ENCODE data around the gene IFT122.
"Not testable (repeated sequence)": the region's sequence is repeated elsewhere in the genome, so short reads cannot be mapped to it uniquely, and the experiment has no call there.

IFT122 gene

DNA sequence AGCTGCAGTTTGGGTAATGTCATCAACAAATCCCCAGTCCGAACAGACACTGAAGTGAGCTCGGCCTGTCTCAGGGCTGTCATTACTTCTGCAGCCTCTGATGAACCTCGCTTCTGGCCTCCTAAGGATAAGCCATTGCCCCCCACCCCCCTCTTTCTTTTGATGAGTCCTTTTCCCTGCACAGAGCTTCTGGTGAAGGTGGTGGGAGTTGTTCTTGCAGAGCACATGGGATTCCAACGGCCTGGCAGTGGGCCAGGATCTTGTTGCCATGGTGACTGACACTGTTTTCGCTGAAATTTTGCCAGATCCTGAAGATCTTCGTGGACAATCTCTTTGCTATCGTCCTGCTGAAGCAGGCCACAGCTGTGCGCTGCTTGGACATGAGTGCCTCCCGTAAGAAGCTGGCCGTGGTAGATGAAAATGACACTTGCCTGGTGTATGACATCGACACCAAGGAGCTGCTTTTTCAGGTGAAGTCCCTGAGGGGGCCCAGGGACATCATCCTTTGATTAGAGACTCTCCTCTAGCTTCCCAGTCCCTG is 41.3 kb downstream of the IFT122 start:
- not testable (repeated sequence) for DNase-seq

GRCh38 chr3:129481766-129482332 is 41.8 kb downstream of the IFT122 start:
- peak; percentile 50 for DNase-seq

DNA sequence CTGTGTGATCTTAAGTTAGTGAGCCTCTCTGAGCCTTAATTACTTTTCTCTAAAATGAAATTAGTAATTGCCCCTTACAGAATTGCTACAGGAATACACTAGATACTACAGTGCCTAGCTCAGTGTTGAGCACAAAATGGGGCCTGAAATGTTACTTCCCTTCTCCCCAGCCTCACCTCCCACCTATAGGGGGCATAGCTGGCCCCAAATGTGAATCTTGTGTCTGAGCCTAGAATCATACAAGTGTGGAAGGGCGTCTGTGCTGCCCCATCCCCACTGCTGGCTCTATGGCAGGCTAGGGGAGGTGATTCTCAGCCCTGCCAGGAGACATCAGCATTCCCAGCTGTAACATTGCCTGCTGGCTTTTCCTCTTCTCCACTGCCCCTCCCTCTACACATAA is 42.7 kb downstream of the IFT122 start:
- DNase-seq = no peak

DNA sequence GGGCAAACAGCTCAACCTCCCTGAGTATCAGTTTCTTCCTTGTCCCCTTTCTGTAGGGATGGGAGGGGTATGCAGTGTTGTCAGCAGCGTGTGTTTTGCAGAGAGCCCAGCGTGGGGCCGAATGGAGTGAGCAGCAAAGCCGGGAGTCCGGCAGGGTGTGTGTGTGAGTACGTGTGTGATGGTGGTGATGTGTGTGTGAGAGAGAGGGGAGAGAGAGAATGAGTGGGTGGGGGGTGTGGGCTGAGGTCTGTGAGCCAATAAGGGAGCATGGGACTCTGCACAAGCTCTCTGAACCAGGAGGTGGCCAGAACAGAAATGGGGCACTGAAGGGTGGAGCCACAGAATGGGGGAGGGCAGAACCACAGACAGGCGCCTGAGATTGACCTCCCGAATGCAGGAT is 43.8 kb downstream of the IFT122 start:
- no peak for DNase-seq

DNA sequence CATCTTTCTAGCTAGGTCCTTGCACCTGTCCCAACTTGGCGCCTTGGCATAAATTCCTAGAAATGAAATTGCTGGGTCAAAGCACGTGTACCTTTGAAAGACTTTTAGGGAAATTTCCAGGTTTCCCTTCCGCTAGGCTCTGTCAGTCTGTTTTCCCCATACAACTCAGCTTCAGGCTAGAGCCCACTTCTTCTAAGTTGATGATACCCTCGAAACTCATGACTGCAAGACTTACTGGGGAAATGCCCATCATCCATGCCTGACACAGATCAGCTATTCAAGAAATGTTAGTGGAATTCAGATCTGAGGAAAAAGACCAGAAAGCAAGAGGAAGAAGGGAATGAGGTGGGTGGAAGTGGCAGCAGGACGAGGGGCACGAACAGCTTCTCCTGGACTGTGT is 45.1 kb downstream of the IFT122 start:
- DNase-seq = not testable (repeated sequence)

DNA sequence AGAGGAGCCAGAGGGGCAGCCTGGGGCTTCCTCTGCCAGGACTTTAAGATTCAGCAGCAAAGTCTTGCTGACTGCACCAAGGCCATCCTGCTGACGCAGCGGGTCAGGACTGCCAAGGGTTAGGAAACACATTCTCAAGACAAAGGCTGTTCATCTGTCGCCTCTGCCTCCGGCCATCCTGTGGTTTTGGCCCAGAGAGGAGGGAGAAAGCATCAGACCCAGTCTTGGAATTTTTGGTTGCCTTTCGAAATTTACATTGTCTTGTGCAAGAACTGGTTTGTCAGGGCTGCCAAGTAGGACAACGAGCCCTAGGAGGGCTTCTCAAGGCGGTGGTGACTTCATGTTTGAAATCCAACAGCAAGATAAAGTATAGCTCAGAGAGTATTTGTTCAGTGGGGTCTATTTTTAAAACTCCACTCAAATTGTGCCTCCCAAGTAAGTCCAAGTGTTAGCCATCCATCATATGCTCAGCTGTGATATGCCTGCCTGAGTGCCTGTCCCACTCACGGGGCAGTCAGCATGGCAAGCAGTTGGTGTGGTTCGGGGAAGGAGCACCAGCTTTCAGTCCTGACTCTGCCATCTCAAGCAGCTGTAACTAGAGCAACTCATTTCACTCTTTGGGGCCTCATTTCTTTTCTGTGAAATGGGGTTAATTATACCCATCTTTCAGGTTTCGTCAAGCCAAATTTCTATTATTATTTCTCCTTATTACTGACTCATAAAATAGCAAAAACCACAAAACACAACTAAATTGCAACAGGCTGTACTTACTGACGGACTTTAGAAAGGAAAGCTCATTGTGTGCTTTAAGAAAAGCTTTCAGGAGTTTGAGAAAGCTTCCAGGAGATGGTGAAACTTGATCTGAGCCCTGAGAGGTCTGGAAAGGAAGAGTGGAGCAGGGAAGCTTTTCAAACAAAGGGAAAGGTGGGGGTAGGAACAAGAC is 46.0 kb downstream of the IFT122 start:
- no peak for DNase-seq

DNA sequence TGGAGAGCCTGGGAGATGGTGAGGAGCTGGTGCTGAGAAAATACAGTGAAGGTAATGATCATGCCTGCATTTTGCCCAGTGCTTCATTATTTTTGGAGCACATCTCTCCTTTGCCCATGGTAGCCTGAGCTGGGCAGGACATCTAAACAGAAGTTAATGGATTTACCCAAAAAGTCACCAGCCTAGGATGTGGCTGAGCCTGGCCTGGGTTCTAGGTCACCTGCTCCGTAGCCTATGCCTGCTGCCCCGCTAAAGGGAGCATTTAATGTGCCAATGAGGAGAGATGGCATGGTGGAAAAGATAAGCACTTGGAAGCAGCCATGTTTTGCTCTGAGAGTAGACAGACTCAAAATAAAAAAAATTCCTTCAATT is 46.6 kb downstream of the IFT122 start:
- DNase-seq = no peak

DNA sequence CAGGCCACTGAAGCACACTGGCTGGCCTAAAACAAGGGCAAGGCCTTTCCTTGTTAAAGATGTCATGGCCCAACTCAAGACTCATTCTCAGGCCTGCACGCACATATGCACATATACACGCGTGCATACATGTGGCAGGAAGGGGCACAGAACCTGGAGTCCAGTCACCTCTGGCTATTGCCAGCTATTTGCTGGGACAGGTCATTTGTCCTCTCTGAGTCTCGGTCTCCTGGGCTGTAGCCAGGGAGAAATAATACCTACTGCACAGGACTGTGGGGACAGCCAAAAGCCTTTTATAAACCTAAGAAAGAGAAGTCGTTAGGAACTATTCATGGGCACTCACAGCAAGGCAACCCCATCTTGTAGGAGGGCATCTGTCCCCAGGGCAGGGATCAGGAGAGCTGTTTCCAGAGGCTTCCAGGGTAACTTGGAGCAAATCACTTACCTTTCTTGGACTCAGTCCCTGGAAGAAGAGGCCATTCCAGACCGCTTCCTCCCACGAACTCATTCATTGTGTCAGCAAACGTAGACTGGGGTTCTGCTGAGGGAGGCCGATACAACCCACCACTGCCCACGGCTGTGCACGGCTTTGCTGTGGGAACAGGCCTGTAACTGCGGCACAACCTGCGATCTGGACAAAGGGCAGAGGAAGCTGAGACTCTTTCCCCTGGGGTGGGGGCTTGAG is 47.3 kb downstream of the IFT122 start:
- no peak for DNase-seq

- not testable (repeated sequence) for DNase-seq
Measured at GRCh38 chr3:129487868-129488335, 47.9 kb downstream of the IFT122 start.

- DNase-seq = not testable (repeated sequence)
Measured at GRCh38 chr3:129489258-129489657, 49.2 kb downstream of the IFT122 start.

GRCh38 chr3:129490273-129490675 is 50.2 kb downstream of the IFT122 start:
- peak; percentile 28 to 31 for DNase-seq

DNA sequence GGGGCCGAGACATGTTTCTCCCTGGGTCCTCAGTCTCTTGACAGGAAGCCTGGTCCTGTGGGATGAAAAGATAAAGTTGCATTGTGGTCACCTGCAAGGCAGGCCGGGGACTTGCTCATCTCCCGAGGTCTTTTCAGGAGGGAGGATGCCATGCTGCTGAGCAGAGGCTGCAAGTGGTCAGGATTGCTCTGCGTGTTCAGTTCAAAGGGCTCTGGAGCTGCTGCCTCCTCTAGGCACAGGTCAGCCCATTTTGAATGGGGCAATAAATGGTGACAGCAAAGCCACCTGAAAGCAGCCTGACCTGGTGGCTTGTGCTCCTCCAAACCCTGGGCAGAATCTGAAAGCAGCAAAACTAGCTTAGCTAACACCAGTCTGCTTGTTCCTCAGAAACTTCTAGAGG is 51.1 kb downstream of the IFT122 start:
- DNase-seq = not testable (repeated sequence)

DNA sequence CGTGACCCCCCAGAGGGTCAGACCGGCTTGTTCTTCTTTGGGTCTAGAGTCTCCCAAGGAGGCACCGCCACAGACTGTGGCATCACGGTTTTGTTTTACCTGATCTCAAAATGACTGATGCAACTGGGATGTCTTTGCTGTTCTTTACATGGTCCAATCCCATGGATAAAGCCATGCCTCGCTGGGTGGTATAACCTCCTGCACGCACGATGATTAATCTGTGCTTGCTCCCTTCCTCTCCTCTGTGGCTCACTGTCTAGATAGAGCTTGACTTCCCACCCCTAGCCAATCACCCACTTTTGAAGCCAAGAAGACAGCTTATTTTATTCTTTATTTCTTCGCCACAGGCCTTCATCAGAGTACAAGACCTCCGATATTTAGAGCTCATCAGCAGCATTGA is 51.8 kb downstream of the IFT122 start:
- no peak for DNase-seq

- no peak for DNase-seq
Measured at GRCh38 chr3:129492691-129493090, 52.7 kb downstream of the IFT122 start.

- DNase-seq = no peak
Measured at GRCh38 chr3:129493206-129493605, 53.2 kb downstream of the IFT122 start.

DNA sequence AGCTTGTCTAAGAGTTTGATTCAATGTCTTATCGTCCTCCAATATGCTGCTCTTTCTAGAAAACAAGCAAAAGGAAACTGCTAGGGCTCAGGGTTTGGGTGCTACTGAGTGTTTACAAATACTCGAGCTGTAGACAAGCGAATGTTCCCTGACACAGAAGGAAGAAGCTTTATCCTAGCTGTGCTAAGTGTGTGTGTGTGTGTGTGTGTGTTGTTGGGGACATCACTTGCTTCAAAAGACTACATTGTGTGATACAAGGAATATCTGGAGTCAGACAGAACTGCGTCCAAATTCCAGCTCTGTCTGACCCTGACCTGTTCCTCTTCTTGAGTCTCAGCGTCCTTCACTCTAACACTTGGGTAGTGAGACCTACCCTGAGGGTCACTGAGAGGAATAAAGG is 54.5 kb downstream of the IFT122 start:
- not testable (repeated sequence) for DNase-seq

DNA sequence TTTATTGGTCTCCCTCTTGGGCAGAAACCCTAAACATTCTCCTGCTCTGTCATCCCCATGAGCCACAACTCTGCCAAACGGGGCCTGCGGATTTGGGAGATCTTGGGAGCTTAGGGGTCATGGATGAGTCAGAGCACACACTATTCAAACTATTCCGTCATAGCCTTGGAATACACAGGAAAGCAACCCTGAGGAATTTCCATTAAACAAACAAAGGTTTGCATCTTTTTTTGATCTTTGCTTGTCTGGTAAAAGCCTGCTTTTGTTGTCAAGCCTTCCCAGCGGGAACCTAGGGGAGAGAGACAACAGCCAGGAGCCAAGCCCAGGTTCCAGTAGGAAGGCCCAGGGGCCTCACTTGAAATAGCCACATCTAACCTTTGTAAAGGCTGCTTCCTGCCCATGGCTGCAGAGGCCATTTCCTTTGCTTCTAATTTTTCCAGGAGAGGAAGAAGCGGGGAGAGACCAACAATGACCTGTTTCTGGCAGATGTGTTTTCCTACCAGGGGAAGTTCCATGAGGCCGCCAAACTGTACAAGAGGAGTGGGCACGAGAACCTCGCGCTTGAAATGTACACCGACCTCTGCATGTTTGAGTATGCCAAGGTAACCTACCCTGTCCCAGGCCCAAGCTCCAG is 55.1 kb downstream of the IFT122 start:
- DNase-seq = not testable (repeated sequence)

DNA sequence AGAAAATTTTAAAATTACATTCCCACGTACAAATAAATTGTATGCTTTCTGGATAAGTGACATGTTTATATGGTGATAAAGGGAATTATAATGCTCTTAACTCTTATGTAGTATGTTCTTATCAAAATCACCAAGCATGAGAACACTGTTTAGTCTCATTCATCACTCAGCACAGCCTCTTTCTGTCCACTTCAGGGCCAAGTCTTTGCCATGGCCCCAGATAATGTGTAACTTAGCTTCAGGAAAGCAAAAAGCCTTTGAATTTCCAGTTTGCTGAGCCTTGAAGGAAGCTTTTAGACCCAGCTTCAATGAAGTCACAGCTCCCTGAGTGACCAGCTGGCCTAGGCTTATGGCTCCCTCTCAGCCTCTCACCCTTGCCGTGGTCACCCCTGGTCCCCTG is 57.9 kb downstream of the IFT122 start:
- not testable (repeated sequence) for DNase-seq

- DNase-seq = not testable (repeated sequence)
Measured at GRCh38 chr3:129498603-129499488, 58.8 kb downstream of the IFT122 start.

GRCh38 chr3:129499604-129500333 is 59.7 kb downstream of the IFT122 start:
- not testable (repeated sequence) for DNase-seq

DNA sequence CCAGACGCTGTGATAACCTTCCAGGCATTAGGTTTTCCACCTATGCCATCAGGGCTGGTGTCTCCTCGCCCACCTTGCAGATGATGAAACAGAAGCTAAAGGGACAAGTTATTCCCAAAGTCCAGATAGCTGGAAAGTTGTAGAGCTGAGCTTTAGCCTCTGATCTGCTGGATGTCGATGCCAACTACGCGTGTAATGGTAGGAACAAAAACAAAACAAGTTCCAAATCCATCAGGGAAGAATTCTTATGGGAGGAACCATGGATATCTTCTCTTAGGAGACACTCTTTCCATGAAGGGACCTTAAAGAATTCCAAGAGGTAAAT is 60.3 kb downstream of the IFT122 start:
- DNase-seq = no peak

Data from activated CD4-positive, alpha-beta T cell treated with anti-CD3 and anti-CD28 coated beads, Interleukin-2, amount 50 U/mL, for 4 hours (primary cell).